ENCODE measurements around the gene CARD16. TPM values are rescaled to one million over a fixed set of nuclear protein-coding genes. Genes with fewer than 3 reads are reported as not detected.
"Not testable (repeated sequence)": the region's sequence is repeated elsewhere in the genome, so short reads cannot be mapped to it uniquely, and the experiment has no call there.

Gene CARD16
- total and polyA plus RNA-seq, 2 donors: 33.9 to 75.7 TPM

- 97% methylated on average over 2 of the region's 2 CpGs for WGBS
- no peaks in the 10 kb centered on the region for H3K36me3 ChIP-seq (ENCODE audit: control insufficient read depth in 2 of 2, insufficient read depth in 2 of 2, low read length in 1 of 2)
- H3K27ac ChIP-seq (ENCODE audit: low read depth in 1 of 2, low read length in 1 of 2): no peak overlapping the region
- H3K27me3 ChIP-seq (ENCODE audit: control insufficient read depth in 2 of 2, insufficient read depth in 1 of 2, low read length in 1 of 2): no peaks in the 10 kb centered on the region
- H3K4me1 ChIP-seq (ENCODE audit: control insufficient read depth in 2 of 2, insufficient read depth in 2 of 2, low read length in 2 of 2): no peaks in the 10 kb centered on the region
- H3K4me3 ChIP-seq (ENCODE audit: low read length in 2 of 2): no peak overlapping the region
- no peaks in the 10 kb centered on the region for H3K9me3 ChIP-seq (ENCODE audit: control insufficient read depth in 2 of 2, insufficient read depth in 1 of 2, low read length in 1 of 2)
- no peak for DNase-seq (ENCODE audit: low read depth in 6 of 9, low spot score in 9 of 9)
Observed at GRCh38 chr11:105074166-105074530, 29.0 kb upstream of the CARD16 start.

GRCh38 chr11:105073456-105074165, 28.5 kb upstream of the CARD16 start:
- 96% methylated on average over 1 of the region's 1 CpG for WGBS

DNA sequence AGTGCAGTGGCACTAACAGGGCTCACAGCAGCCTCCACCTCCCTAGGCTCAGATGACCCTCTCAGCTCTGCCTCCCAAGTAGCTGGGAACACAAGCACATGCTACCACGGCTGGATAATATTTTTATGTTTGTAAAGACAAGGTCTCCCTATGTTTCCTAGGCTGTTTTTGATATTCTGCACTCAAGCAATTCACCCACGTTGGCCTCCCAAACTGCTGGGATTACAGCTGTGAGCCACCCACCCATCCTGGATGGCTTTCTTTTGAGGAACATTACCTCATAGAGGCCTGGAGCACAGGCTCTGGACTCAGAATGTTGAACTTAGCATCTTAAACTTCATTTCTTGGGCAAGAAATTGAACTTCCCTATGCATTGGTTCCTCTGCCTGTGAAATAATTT, 26.9 kb upstream of the CARD16 start:
- H3K27me3 ChIP-seq (ENCODE audit: control insufficient read depth in 2 of 2, insufficient read depth in 1 of 2, low read length in 1 of 2); H3K4me1 ChIP-seq (ENCODE audit: control insufficient read depth in 2 of 2, insufficient read depth in 2 of 2, low read length in 2 of 2); H3K36me3 ChIP-seq (ENCODE audit: control insufficient read depth in 2 of 2, insufficient read depth in 2 of 2, low read length in 1 of 2); DNase-seq (ENCODE audit: low read depth in 6 of 9, low spot score in 9 of 9); H3K27ac ChIP-seq (ENCODE audit: low read depth in 1 of 2, low read length in 1 of 2); H3K4me3 ChIP-seq (ENCODE audit: low read length in 2 of 2); H3K9me3 ChIP-seq (ENCODE audit: control insufficient read depth in 2 of 2, insufficient read depth in 1 of 2, low read length in 1 of 2): not testable (repeated sequence)
- 96% methylated on average over 2 of the region's 2 CpGs for WGBS

More at GRCh38 chr11:105073456-105074165, 28.5 kb upstream of the CARD16 start:
- Histone ChIP-seq H3K27ac (ENCODE audit: low read depth in 1 of 2, low read length in 1 of 2) (no peak overlapping the region), H3K27me3 (ENCODE audit: control insufficient read depth in 2 of 2, insufficient read depth in 1 of 2, low read length in 1 of 2) (no peaks in the 10 kb centered on the region), H3K4me3 (ENCODE audit: low read length in 2 of 2) (no peak overlapping the region), H3K9me3 (ENCODE audit: control insufficient read depth in 2 of 2, insufficient read depth in 1 of 2, low read length in 1 of 2) (no peaks in the 10 kb centered on the region), H3K36me3 (ENCODE audit: control insufficient read depth in 2 of 2, insufficient read depth in 2 of 2, low read length in 1 of 2) (no peaks in the 10 kb centered on the region), H3K4me1 (ENCODE audit: control insufficient read depth in 2 of 2, insufficient read depth in 2 of 2, low read length in 2 of 2) (no peaks in the 10 kb centered on the region)
- DNase-seq (ENCODE audit: low read depth in 6 of 9, low spot score in 9 of 9): no peak

DNA sequence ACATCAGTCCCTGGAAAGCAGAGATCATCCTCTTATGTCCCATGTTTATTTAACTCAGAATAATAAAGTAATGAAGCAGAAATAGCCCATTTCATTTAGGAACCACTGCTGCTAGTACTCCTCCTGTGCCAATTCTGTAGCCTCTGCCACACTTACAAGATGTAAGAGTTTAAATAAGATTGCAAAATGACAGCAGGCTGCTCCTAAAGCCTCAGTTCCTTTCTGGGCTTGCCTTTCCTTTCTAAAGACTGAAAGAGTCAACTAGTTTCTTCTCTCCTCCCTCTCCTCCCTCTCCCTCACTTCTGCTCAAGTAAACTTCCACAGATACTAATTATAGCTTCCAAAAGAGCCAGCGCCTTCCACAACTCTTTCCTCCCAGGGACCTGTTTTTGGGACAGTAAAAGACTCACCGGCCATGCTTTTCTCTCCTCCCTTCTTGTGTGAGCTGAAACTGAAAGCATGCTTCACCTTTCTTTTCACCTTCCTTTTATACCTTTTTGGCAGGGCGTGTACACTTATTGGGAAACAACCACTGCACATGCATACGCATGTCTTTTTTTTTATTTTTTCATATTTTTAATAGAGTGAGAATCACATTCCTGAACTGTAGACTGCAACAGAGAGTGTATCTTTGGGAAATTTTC, 26.1 kb upstream of the CARD16 start:
- no peak for DNase-seq (ENCODE audit: low read depth in 6 of 9, low spot score in 9 of 9)
- Histone ChIP-seq H3K4me1 (ENCODE audit: control insufficient read depth in 2 of 2, insufficient read depth in 2 of 2, low read length in 2 of 2) (no peaks in the 10 kb centered on the region), H3K4me3 (ENCODE audit: low read length in 2 of 2) (no peak overlapping the region), H3K36me3 (ENCODE audit: control insufficient read depth in 2 of 2, insufficient read depth in 2 of 2, low read length in 1 of 2) (no peaks in the 10 kb centered on the region), H3K27me3 (ENCODE audit: control insufficient read depth in 2 of 2, insufficient read depth in 1 of 2, low read length in 1 of 2) (no peaks in the 10 kb centered on the region), H3K27ac (ENCODE audit: low read depth in 1 of 2, low read length in 1 of 2) (peak overlapping the region in 1 of 2 donors; percentile 52), H3K9me3 (ENCODE audit: control insufficient read depth in 2 of 2, insufficient read depth in 1 of 2, low read length in 1 of 2) (no peaks in the 10 kb centered on the region)
- 95% methylated on average over 4 of the region's 4 CpGs for WGBS

GRCh38 chr11:105070306-105070705, 25.2 kb upstream of the CARD16 start:
- Histone ChIP-seq H3K27me3 (ENCODE audit: control insufficient read depth in 2 of 2, insufficient read depth in 1 of 2, low read length in 1 of 2) (no peaks in the 10 kb centered on the region), H3K4me1 (ENCODE audit: control insufficient read depth in 2 of 2, insufficient read depth in 2 of 2, low read length in 2 of 2) (no peaks in the 10 kb centered on the region), H3K4me3 (ENCODE audit: low read length in 2 of 2) (no peak overlapping the region), H3K36me3 (ENCODE audit: control insufficient read depth in 2 of 2, insufficient read depth in 2 of 2, low read length in 1 of 2) (no peaks in the 10 kb centered on the region), H3K9me3 (ENCODE audit: control insufficient read depth in 2 of 2, insufficient read depth in 1 of 2, low read length in 1 of 2) (no peaks in the 10 kb centered on the region), H3K27ac (ENCODE audit: low read depth in 1 of 2, low read length in 1 of 2) (no peak overlapping the region)
- 87% methylated on average over 4 of the region's 4 CpGs for WGBS
- DNase-seq (ENCODE audit: low read depth in 6 of 9, low spot score in 9 of 9): no peak

DNA sequence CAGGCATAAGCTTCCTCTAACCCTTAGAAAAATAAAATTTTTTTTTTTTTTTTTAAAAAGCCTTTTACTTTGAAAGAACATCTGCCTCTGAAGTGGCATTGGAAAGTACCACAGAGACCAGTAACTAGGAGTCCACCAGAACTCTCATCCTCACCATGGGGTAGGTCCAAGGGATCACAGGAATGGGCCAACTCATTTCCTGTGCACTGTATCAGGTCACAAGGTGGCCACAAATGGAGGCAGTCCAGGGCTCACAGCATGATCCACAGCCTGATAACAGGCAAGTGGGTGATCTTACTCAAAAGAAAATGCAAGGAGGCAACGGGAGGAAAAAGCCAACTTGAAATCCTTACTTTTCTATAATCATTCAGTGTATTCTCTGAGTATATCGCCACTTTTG, 24.6 kb upstream of the CARD16 start:
- H3K9me3 ChIP-seq (ENCODE audit: control insufficient read depth in 2 of 2, insufficient read depth in 1 of 2, low read length in 1 of 2); H3K36me3 ChIP-seq (ENCODE audit: control insufficient read depth in 2 of 2, insufficient read depth in 2 of 2, low read length in 1 of 2); H3K27me3 ChIP-seq (ENCODE audit: control insufficient read depth in 2 of 2, insufficient read depth in 1 of 2, low read length in 1 of 2); DNase-seq (ENCODE audit: low read depth in 6 of 9, low spot score in 9 of 9); H3K4me3 ChIP-seq (ENCODE audit: low read length in 2 of 2); H3K4me1 ChIP-seq (ENCODE audit: control insufficient read depth in 2 of 2, insufficient read depth in 2 of 2, low read length in 2 of 2); H3K27ac ChIP-seq (ENCODE audit: low read depth in 1 of 2, low read length in 1 of 2): not testable (repeated sequence)
- WGBS: 81% methylated on average over 2 of the region's 2 CpGs

GRCh38 chr11:105063245-105063941, 18.3 kb upstream of the CARD16 start:
- not testable (repeated sequence) for H3K9me3 ChIP-seq (ENCODE audit: control insufficient read depth in 2 of 2, insufficient read depth in 1 of 2, low read length in 1 of 2); H3K4me3 ChIP-seq (ENCODE audit: low read length in 2 of 2); H3K36me3 ChIP-seq (ENCODE audit: control insufficient read depth in 2 of 2, insufficient read depth in 2 of 2, low read length in 1 of 2); H3K27ac ChIP-seq (ENCODE audit: low read depth in 1 of 2, low read length in 1 of 2); H3K27me3 ChIP-seq (ENCODE audit: control insufficient read depth in 2 of 2, insufficient read depth in 1 of 2, low read length in 1 of 2); H3K4me1 ChIP-seq (ENCODE audit: control insufficient read depth in 2 of 2, insufficient read depth in 2 of 2, low read length in 2 of 2); DNase-seq (ENCODE audit: low read depth in 6 of 9, low spot score in 9 of 9)
- 79% methylated on average over 9 of the region's 9 CpGs for WGBS

DNA sequence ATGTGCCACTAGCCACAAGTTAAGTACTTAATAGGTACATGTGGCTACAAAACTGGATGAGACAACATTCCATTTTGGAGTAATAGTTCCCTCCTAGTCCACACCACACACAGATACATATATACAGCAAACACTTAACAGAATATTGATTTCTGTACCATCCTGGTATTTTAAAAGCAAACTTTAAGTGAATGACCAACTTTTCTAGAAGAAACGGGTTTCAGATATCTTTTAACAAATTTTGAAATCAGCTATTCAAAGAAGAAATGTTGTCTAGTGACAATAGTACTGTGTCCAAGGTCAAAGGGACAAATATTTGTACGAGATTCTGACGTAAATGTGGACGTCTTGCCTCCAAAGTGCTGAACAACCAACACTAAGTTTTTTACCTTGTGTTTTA, 12.3 kb upstream of the CARD16 start:
- WGBS: 69% methylated on average over 4 of the region's 4 CpGs
- H3K27ac ChIP-seq (ENCODE audit: low read depth in 1 of 2, low read length in 1 of 2): no peak overlapping the region
- no peaks in the 10 kb centered on the region for H3K9me3 ChIP-seq (ENCODE audit: control insufficient read depth in 2 of 2, insufficient read depth in 1 of 2, low read length in 1 of 2)
- no peak for DNase-seq (ENCODE audit: low read depth in 6 of 9, low spot score in 9 of 9)
- no peaks in the 10 kb centered on the region for H3K36me3 ChIP-seq (ENCODE audit: control insufficient read depth in 2 of 2, insufficient read depth in 2 of 2, low read length in 1 of 2)
- H3K4me3 ChIP-seq (ENCODE audit: low read length in 2 of 2): no peak overlapping the region
- no peaks in the 10 kb centered on the region for H3K4me1 ChIP-seq (ENCODE audit: control insufficient read depth in 2 of 2, insufficient read depth in 2 of 2, low read length in 2 of 2)
- no peaks in the 10 kb centered on the region for H3K27me3 ChIP-seq (ENCODE audit: control insufficient read depth in 2 of 2, insufficient read depth in 1 of 2, low read length in 1 of 2)

DNA sequence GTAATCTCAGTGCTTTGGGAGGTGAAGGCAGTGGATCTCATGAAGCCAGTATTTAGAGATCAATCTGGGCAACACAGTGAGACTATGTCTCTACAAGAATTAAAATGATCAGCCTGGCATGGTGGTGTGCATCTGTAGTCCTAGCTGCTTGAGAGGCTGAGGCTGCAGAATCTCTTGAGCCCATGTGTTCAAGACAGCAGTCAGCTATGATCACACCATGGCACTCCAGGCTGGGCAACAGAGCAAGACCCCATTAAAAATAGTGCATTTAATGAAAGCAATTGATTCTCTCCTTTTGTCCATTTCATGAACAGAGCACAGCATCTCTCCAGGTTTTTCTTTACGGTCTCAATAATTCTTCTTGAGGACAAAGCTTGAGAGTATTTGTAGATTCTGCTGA, 11.3 kb upstream of the CARD16 start:
- H3K27ac ChIP-seq (ENCODE audit: low read depth in 1 of 2, low read length in 1 of 2): no peak overlapping the region
- no peaks in the 10 kb centered on the region for H3K9me3 ChIP-seq (ENCODE audit: control insufficient read depth in 2 of 2, insufficient read depth in 1 of 2, low read length in 1 of 2)
- no peaks in the 10 kb centered on the region for H3K4me1 ChIP-seq (ENCODE audit: control insufficient read depth in 2 of 2, insufficient read depth in 2 of 2, low read length in 2 of 2)
- H3K36me3 ChIP-seq (ENCODE audit: control insufficient read depth in 2 of 2, insufficient read depth in 2 of 2, low read length in 1 of 2): no peaks in the 10 kb centered on the region
- WGBS: 96% methylated on average over 1 of the region's 1 CpG
- no peak overlapping the region for H3K4me3 ChIP-seq (ENCODE audit: low read length in 2 of 2)
- DNase-seq (ENCODE audit: low read depth in 6 of 9, low spot score in 9 of 9): no peak
- no peaks in the 10 kb centered on the region for H3K27me3 ChIP-seq (ENCODE audit: control insufficient read depth in 2 of 2, insufficient read depth in 1 of 2, low read length in 1 of 2)

Measured in thymus (tissue), 11 donors.